ENCODE measurements around the gene RAB6A.

Gene RAB6A

DNA sequence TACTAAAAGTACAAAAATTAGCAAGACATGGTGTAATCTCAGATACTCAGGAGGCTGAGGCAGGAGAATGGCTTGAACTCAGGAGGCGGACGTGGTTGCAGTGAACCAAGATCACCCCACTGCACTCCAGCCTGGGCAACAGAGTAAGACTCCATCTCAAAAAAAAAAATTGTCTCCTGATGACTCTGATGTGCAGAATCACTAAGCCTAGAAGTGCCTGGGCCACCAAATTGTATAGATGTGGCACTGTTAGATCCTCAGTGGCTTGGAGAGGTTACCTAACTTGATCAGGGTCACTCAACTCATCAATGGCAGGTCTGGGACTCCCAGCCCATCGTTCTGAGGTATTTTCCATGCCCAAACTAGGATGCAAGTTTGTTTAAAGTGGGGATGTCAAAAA, 103.9 kb downstream of the RAB6A start:
- POLR2A ChIA-PET, result no interaction called here

DNA sequence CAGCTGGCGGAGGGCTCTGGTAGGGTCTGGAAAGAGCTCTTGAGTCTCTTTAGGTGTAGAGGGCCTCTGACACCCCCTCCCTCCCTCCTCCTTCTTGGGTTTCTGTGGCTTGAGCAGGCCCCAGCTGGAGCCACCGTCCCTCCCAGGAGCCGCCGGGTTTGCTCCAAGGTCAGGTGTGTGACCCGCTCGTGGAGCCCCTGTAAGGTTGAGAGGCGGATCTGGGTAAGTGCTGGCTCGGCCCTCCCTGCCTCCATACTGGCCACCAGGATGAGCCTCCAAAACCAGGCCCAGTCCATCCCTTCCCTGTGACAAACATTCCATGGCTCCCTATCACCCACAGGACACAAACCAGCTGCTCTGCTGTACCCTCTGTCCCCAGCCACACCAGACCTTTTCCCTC, 105.2 kb downstream of the RAB6A start:
- 98% methylated on average over 4 of the region's 8 CpGs for WGBS (ENCODE audit: insufficient coverage)
- Histone ChIP-seq H3K27me3 (replicated peaks in 2 of 5; ENCODE audit: control insufficient read depth in 4 of 5, insufficient read depth in 5 of 5, low read length in 4 of 5) (no peaks in the 10 kb centered on the region), H3K36me3 (ENCODE audit: control insufficient read depth in 4 of 4, insufficient read depth in 4 of 4, low read length in 3 of 4) (no peaks in the 10 kb centered on the region), H3K4me1 (ENCODE audit: control extremely low read depth in 1 of 4, control insufficient read depth in 4 of 4, insufficient read depth in 4 of 4, low read length in 3 of 4) (peaks cover 0 to 4% (median 3%) of the 10 kb centered on the region in 4 experiments), H3K9me3 (ENCODE audit: control extremely low read depth in 1 of 5, control insufficient read depth in 4 of 5, insufficient read depth in 2 of 5, low read depth in 1 of 5, low read length in 4 of 5) (no peaks in the 10 kb centered on the region), H3K4me3 (ENCODE audit: control insufficient read depth in 1 of 7, extremely low read depth in 1 of 7, insufficient read depth in 4 of 7, low read depth in 2 of 7, low read length in 6 of 7) (no peak overlapping the region), H3K27ac (ENCODE audit: insufficient read depth in 1 of 2, low read depth in 1 of 2, low read length in 2 of 2, poor library complexity in 1 of 2, severe bottlenecking in 2 of 2) (no peak overlapping the region)
- POLR2A ChIA-PET, result no interaction called here
- CTCF ChIA-PET, result no interaction called here
- DNase-seq, result no peak

More for the DNA sequence above, 103.9 kb downstream of the RAB6A start:
- DNase-seq, result no peak
- no peaks in the 10 kb centered on the region for H3K36me3 ChIP-seq (ENCODE audit: control insufficient read depth in 4 of 4, insufficient read depth in 4 of 4, low read length in 3 of 4)
- no peaks in the 10 kb centered on the region for H3K27me3 ChIP-seq (replicated peaks in 2 of 5; ENCODE audit: control insufficient read depth in 4 of 5, insufficient read depth in 5 of 5, low read length in 4 of 5)
- H3K27ac ChIP-seq (ENCODE audit: insufficient read depth in 1 of 2, low read depth in 1 of 2, low read length in 2 of 2, poor library complexity in 1 of 2, severe bottlenecking in 2 of 2), result no peak overlapping the region
- H3K4me3 ChIP-seq (ENCODE audit: control insufficient read depth in 1 of 7, extremely low read depth in 1 of 7, insufficient read depth in 4 of 7, low read depth in 2 of 7, low read length in 6 of 7), result no peak overlapping the region
- peaks cover 0 to 13% (median 11%) of the 10 kb centered on the region in 4 experiments for H3K4me1 ChIP-seq (ENCODE audit: control extremely low read depth in 1 of 4, control insufficient read depth in 4 of 4, insufficient read depth in 4 of 4, low read length in 3 of 4)
- 50% methylated on average over 2 of the region's 3 CpGs for WGBS (ENCODE audit: insufficient coverage)
- CTCF ChIA-PET, result no interaction called here
- H3K9me3 ChIP-seq (ENCODE audit: control extremely low read depth in 1 of 5, control insufficient read depth in 4 of 5, insufficient read depth in 2 of 5, low read depth in 1 of 5, low read length in 4 of 5), result no peaks in the 10 kb centered on the region

DNA sequence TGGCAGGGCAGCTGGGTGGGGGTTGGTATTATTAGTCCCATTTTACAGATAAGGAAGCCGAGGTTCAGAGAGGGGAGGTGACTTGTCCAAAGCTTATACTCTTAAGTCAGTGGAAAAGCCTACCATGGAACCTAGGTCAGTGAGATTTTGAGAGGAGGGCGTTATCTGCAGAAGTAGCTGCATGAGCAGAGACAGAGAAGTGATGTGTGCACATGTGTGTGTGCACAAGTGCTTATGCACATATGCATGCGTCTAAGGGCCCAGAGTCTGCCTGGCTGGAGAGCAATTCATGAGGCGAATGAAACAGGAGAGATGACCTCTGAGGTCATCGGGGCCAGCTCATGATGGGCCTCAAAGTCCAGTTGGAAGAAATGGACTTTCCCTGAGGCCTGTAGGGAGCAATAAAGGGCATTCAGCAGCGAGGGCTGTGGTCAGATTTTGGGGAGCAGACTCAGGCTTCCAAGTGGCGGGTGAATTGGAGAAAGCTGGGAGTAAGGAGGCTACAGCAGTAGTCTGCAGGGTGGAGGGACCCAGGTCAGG, 106.3 kb downstream of the RAB6A start:
- ChIA-PET POLR2A (no interaction called here), CTCF (interaction anchor here (0.5 to 1.0 kb wide), 4 partner anchors 23 to 304 kb away, joined by 3 to 5 read pairs (median 3); no protein-coding TSS in a partner anchor)
- Histone ChIP-seq H3K27ac (ENCODE audit: insufficient read depth in 1 of 2, low read depth in 1 of 2, low read length in 2 of 2, poor library complexity in 1 of 2, severe bottlenecking in 2 of 2) (no peak overlapping the region), H3K36me3 (ENCODE audit: control insufficient read depth in 4 of 4, insufficient read depth in 4 of 4, low read length in 3 of 4) (no peaks in the 10 kb centered on the region), H3K9me3 (ENCODE audit: control extremely low read depth in 1 of 5, control insufficient read depth in 4 of 5, insufficient read depth in 2 of 5, low read depth in 1 of 5, low read length in 4 of 5) (no peaks in the 10 kb centered on the region), H3K4me1 (ENCODE audit: control extremely low read depth in 1 of 4, control insufficient read depth in 4 of 4, insufficient read depth in 4 of 4, low read length in 3 of 4) (no peaks in the 10 kb centered on the region), H3K27me3 (replicated peaks in 2 of 5; ENCODE audit: control insufficient read depth in 4 of 5, insufficient read depth in 5 of 5, low read length in 4 of 5) (no peaks in the 10 kb centered on the region), H3K4me3 (ENCODE audit: control insufficient read depth in 1 of 7, extremely low read depth in 1 of 7, insufficient read depth in 4 of 7, low read depth in 2 of 7, low read length in 6 of 7) (no peak overlapping the region)
- no peak for DNase-seq
- over 99% methylated on average over 7 of the region's 7 CpGs for WGBS (ENCODE audit: insufficient coverage)

DNA sequence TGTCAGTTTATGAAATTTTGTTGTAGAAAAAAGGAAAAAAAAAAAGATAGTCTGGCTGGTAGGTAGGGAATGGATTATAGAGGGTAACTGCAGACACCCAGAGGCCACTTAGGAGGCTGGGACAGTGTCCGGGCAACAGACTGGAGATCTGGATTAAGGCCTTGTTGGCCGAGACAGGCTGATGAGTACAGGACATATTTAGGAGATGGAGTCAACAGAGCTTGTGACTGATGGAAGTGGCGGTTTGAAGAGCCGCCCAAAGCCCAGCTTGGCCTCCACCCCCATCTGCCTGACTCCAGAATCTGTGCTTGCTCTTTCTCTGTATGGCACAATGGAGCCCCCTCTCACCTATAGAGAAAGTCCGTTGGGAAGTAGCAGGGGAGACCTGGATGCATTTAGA, 106.9 kb downstream of the RAB6A start:
- POLR2A ChIA-PET, result no interaction called here
- H3K4me1 ChIP-seq (ENCODE audit: control extremely low read depth in 1 of 4, control insufficient read depth in 4 of 4, insufficient read depth in 4 of 4, low read length in 3 of 4), result no peaks in the 10 kb centered on the region
- H3K9me3 ChIP-seq (ENCODE audit: control extremely low read depth in 1 of 5, control insufficient read depth in 4 of 5, insufficient read depth in 2 of 5, low read depth in 1 of 5, low read length in 4 of 5), result no peaks in the 10 kb centered on the region
- CTCF ChIA-PET, result interaction anchor here (0.7 to 1.0 kb wide), 2 partner anchors 49 to 303 kb away, joined by 3 to 5 read pairs; no protein-coding TSS in a partner anchor
- 100% methylated on average over 5 of the region's 5 CpGs for WGBS (ENCODE audit: insufficient coverage)
- no peak overlapping the region for H3K4me3 ChIP-seq (ENCODE audit: control insufficient read depth in 1 of 7, extremely low read depth in 1 of 7, insufficient read depth in 4 of 7, low read depth in 2 of 7, low read length in 6 of 7)
- peaks cover 0 to 1% (median 0%) of the 10 kb centered on the region in 5 experiments for H3K27me3 ChIP-seq (replicated peaks in 2 of 5; ENCODE audit: control insufficient read depth in 4 of 5, insufficient read depth in 5 of 5, low read length in 4 of 5)
- no peak overlapping the region for H3K27ac ChIP-seq (ENCODE audit: insufficient read depth in 1 of 2, low read depth in 1 of 2, low read length in 2 of 2, poor library complexity in 1 of 2, severe bottlenecking in 2 of 2)
- H3K36me3 ChIP-seq (ENCODE audit: control insufficient read depth in 4 of 4, insufficient read depth in 4 of 4, low read length in 3 of 4), result no peaks in the 10 kb centered on the region
- DNase-seq, result no peak

DNA sequence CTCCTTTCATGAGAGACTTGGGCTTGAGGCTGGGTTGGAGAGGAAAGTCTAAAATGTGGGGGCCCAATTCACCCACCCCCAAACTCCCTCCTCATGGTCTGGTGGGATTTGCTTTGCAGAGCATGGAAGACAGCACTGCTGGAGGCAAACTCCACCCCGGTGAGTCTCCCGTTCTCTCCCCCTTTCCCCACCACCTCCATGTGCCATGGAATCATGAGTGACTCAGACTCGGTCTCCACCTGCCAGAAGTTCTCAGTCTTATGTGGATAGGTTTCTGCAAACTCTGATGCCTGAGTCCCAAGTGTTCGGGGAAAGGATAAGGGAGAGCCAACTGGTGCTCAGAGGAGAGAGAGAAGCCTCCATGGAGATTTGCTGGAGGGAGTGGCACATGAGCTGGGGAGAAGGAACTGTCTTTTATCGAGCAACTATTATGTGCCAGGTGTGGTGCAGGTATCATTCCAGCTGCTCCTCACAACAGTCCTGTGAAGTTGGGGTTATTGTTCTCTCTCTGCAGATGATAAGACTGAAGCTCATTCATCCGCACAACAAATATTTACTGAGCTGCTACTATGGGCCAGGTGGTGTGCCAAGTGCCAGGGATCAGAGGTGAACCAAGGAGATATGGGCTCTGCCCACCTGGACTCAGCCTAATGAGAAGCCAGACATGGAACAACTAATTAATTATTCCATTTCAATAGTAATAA, 107.9 kb downstream of the RAB6A start:
- Histone ChIP-seq H3K9me3 (ENCODE audit: control extremely low read depth in 1 of 5, control insufficient read depth in 4 of 5, insufficient read depth in 2 of 5, low read depth in 1 of 5, low read length in 4 of 5) (no peaks in the 10 kb centered on the region), H3K36me3 (ENCODE audit: control insufficient read depth in 4 of 4, insufficient read depth in 4 of 4, low read length in 3 of 4) (no peaks in the 10 kb centered on the region), H3K27ac (ENCODE audit: insufficient read depth in 1 of 2, low read depth in 1 of 2, low read length in 2 of 2, poor library complexity in 1 of 2, severe bottlenecking in 2 of 2) (no peak overlapping the region), H3K4me3 (ENCODE audit: control insufficient read depth in 1 of 7, extremely low read depth in 1 of 7, insufficient read depth in 4 of 7, low read depth in 2 of 7, low read length in 6 of 7) (no peak overlapping the region), H3K27me3 (replicated peaks in 2 of 5; ENCODE audit: control insufficient read depth in 4 of 5, insufficient read depth in 5 of 5, low read length in 4 of 5) (peaks cover 0 to 1% (median 0%) of the 10 kb centered on the region in 5 experiments), H3K4me1 (ENCODE audit: control extremely low read depth in 1 of 4, control insufficient read depth in 4 of 4, insufficient read depth in 4 of 4, low read length in 3 of 4) (no peaks in the 10 kb centered on the region)
- DNase-seq, result no peak
- ChIA-PET POLR2A (no interaction called here), CTCF (no interaction called here)
- 90% methylated on average over 4 of the region's 6 CpGs for WGBS (ENCODE audit: insufficient coverage)

DNA sequence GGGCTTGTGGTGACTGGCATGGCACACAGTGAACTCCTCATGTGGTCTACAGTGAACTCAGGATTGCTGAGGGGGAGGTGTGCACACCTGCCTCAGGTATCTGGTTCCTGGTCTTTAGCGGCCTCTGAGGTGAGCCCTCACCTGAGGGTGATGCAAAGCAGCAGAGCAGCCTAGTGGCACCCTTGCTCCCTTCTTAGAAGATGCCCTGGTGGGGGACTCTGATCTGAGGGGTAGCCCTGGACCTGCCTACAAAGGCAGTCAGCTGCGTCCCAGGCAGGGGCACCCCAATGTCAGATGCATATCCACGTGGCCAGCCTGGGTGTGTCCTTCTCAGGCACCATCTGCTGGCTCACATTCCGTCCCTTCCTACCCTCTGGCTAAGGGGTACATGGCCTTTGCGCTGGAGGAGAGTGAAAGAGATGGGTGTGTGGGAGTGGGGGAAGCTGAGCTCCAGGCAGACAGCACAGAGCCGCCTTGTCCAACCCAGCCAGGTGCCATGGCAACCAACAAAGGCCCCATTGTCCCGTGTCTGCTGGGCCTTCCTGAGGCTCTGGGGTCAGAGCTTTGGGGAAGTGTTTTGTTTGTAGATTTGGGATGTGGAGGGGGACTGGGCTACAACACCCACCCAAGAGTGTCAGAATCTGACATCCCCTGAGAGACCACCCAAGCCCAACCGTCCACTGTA, 108.7 kb downstream of the RAB6A start:
- POLR2A ChIA-PET, result no interaction called here
- CTCF ChIA-PET, result no interaction called here
- Histone ChIP-seq H3K36me3 (ENCODE audit: control insufficient read depth in 4 of 4, insufficient read depth in 4 of 4, low read length in 3 of 4) (no peaks in the 10 kb centered on the region), H3K4me1 (ENCODE audit: control extremely low read depth in 1 of 4, control insufficient read depth in 4 of 4, insufficient read depth in 4 of 4, low read length in 3 of 4) (peaks cover 0 to 5% (median 2%) of the 10 kb centered on the region in 4 experiments), H3K27me3 (replicated peaks in 2 of 5; ENCODE audit: control insufficient read depth in 4 of 5, insufficient read depth in 5 of 5, low read length in 4 of 5) (peaks cover 0 to 1% (median 0%) of the 10 kb centered on the region in 5 experiments), H3K27ac (ENCODE audit: insufficient read depth in 1 of 2, low read depth in 1 of 2, low read length in 2 of 2, poor library complexity in 1 of 2, severe bottlenecking in 2 of 2) (no peak overlapping the region), H3K9me3 (ENCODE audit: control extremely low read depth in 1 of 5, control insufficient read depth in 4 of 5, insufficient read depth in 2 of 5, low read depth in 1 of 5, low read length in 4 of 5) (no peaks in the 10 kb centered on the region), H3K4me3 (ENCODE audit: control insufficient read depth in 1 of 7, extremely low read depth in 1 of 7, insufficient read depth in 4 of 7, low read depth in 2 of 7, low read length in 6 of 7) (no peak overlapping the region)
- 79% methylated on average over 6 of the region's 8 CpGs for WGBS (ENCODE audit: insufficient coverage)
- DNase-seq, result no peak

DNA sequence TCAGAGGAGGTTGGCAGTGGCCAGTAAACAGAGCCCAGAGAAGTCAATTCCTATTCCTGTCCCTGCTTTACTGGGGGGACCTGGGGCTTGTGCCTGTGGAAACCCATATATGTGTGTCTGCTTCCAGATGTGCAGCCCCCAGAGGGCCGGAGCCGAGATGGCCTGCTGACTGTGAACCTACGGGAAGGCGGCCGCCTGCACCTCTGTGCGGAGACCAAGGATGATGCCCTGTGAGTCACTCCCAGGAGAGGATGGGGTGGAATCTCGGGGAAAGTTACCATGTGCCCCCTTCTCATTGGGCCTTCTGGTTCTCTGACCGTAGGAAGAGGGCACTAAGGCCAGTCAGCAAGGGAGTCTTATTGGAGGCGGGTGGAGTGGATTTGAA, 109.2 kb downstream of the RAB6A start:
- Histone ChIP-seq H3K36me3 (ENCODE audit: control insufficient read depth in 4 of 4, insufficient read depth in 4 of 4, low read length in 3 of 4) (no peaks in the 10 kb centered on the region), H3K9me3 (ENCODE audit: control extremely low read depth in 1 of 5, control insufficient read depth in 4 of 5, insufficient read depth in 2 of 5, low read depth in 1 of 5, low read length in 4 of 5) (no peaks in the 10 kb centered on the region), H3K4me1 (ENCODE audit: control extremely low read depth in 1 of 4, control insufficient read depth in 4 of 4, insufficient read depth in 4 of 4, low read length in 3 of 4) (peaks cover 0 to 9% (median 2%) of the 10 kb centered on the region in 4 experiments), H3K27me3 (replicated peaks in 2 of 5; ENCODE audit: control insufficient read depth in 4 of 5, insufficient read depth in 5 of 5, low read length in 4 of 5) (peaks cover 0 to 1% (median 0%) of the 10 kb centered on the region in 5 experiments), H3K27ac (ENCODE audit: insufficient read depth in 1 of 2, low read depth in 1 of 2, low read length in 2 of 2, poor library complexity in 1 of 2, severe bottlenecking in 2 of 2) (no peak overlapping the region), H3K4me3 (ENCODE audit: control insufficient read depth in 1 of 7, extremely low read depth in 1 of 7, insufficient read depth in 4 of 7, low read depth in 2 of 7, low read length in 6 of 7) (no peak overlapping the region)
- no peak for DNase-seq
- 98% methylated on average over 9 of the region's 9 CpGs for WGBS (ENCODE audit: insufficient coverage)
- ChIA-PET CTCF (interaction anchor here (6.8 kb wide), 1 partner anchor 9 kb away, joined by 48 read pairs; no protein-coding TSS in a partner anchor), POLR2A (no interaction called here)

Measured in common myeloid progenitor, CD34-positive (primary cell).